HepG2 (cell line): Measurements from ENCODE around the gene GPATCH8.

Experiments
- REST ChIP-seq, 2 experiments: IDR thresholded peaks; 2 replicates each; pipeline ENCODE4 v1.6.1; 2011 to 2012; ENCODE audit warnings: low read length in 2 of 2, borderline replicate concordance in 1 of 2, low read depth in 1 of 2, mild to moderate bottlenecking in 1 of 2, moderate library complexity in 1 of 2
- TBL1XR1 ChIP-seq: fragments of 150-350 bp; IDR thresholded peaks from 2 replicates; pipeline ENCODE4 v1.6.1; 2014; ENCODE audit warnings: borderline replicate concordance, low read length; ENCODE audit not compliant: partially characterized antibody
- ZBTB34 ChIP-seq: sonication (generic); formaldehyde crosslinking; IDR thresholded peaks from 2 replicates; pipeline ENCODE4 v1.8.0; 2022; ENCODE audit warnings: mild to moderate bottlenecking, missing genetic modification reagents

- no peak for TF ChIP-seq ZBTB34 (CRISPR knock-in tag)
- TF ChIP-seq REST (IDR thresholded peaks at IDR 0.05; ENCODE audit: borderline replicate concordance in 1 of 2, low read depth in 1 of 2, low read length in 2 of 2): no peak
- no peak for TF ChIP-seq TBL1XR1
These were observed 93.7 kb downstream of the GPATCH8 start for GRCh38 chr17:44409309-44410028.
